Measurements from ENCODE around the gene PDXDC1. TPM values are rescaled to one million over a fixed set of nuclear protein-coding genes. Genes with fewer than 3 reads are reported as not detected.
"Not testable (repeated sequence)": the region's sequence is repeated elsewhere in the genome, so short reads cannot be mapped to it uniquely, and the experiment has no call there.

The PDXDC1 gene
- total RNA-seq, 4 donors from 2014 or later = 70.0 to 92.2 (median 87.6) TPM

GRCh38 chr16:15046692-15047376, 72.0 kb downstream of the PDXDC1 start:
- Histone ChIP-seq H3K4me1 (peaks cover 0 to 10% (median 0%) of the 10 kb centered on the region in 3 donors), H3K27ac (no peak overlapping the region), H3K9me3 (no peaks in the 10 kb centered on the region), H3K4me3 (no peak overlapping the region), H3K27me3 (no peaks in the 10 kb centered on the region), H3K36me3 (peaks cover 0 to 38% of the 10 kb centered on the region in 2 donors)
- 92% methylated on average over 11 to 19 of the region's 21 CpGs for WGBS, 2 donors (ENCODE audit: low coverage in 1 of 2)
- TF ChIP-seq CTCF (IDR thresholded peaks at IDR 0.05) (no peak), POLR2AphosphoS5 (IDR thresholded peaks at IDR 0.05) (no peak), EP300 (IDR thresholded peaks at IDR 0.05) (no peak), POLR2A (IDR thresholded peaks at IDR 0.05) (no peak)
- ATAC-seq = no peak

- no peak for ATAC-seq
- WGBS, 2 donors (ENCODE audit: low coverage in 1 of 2) = 79 to 93% methylated on average over 1 to 3 of the region's 3 CpGs
- no peak overlapping the region for H3K27ac ChIP-seq
Measured at GRCh38 chr16:15049581-15050180, 74.9 kb downstream of the PDXDC1 start.

GRCh38 chr16:15050440-15050839, 75.6 kb downstream of the PDXDC1 start:
- 86% methylated on average over 1 of the region's 1 CpG; no CpG with 5 or more reads in 1 of the 2 donors for WGBS, 2 donors (ENCODE audit: low coverage in 1 of 2)
- H3K4me3 ChIP-seq, H3K27me3 ChIP-seq, H3K9me3 ChIP-seq, ATAC-seq, H3K27ac ChIP-seq: not testable (repeated sequence)
- H3K4me1 ChIP-seq = peaks cover 0 to 33% (median 4%) of the 10 kb centered on the region in 3 donors
- peaks cover 0 to 26% of the 10 kb centered on the region in 2 donors for H3K36me3 ChIP-seq

More at GRCh38 chr16:15049581-15050180, 74.9 kb downstream of the PDXDC1 start:
- no peaks in the 10 kb centered on the region for H3K9me3 ChIP-seq
- no peaks in the 10 kb centered on the region for H3K27me3 ChIP-seq
- H3K36me3 ChIP-seq = peaks cover 0 to 27% of the 10 kb centered on the region in 2 donors
- H3K4me1 ChIP-seq = peaks cover 0 to 26% (median 4%) of the 10 kb centered on the region in 3 donors
- no peak for TF ChIP-seq POLR2A (IDR thresholded peaks at IDR 0.05)
- TF ChIP-seq EP300 (IDR thresholded peaks at IDR 0.05) = no peak
- TF ChIP-seq CTCF (IDR thresholded peaks at IDR 0.05) = no peak
- TF ChIP-seq POLR2AphosphoS5 (IDR thresholded peaks at IDR 0.05) = no peak
- no peak overlapping the region for H3K4me3 ChIP-seq

GRCh38 chr16:15051387-15051951, 76.6 kb downstream of the PDXDC1 start:
- no peak overlapping the region for H3K27ac ChIP-seq
- TF ChIP-seq EP300 (IDR thresholded peaks at IDR 0.05) (no peak), POLR2A (IDR thresholded peaks at IDR 0.05) (no peak), CTCF (IDR thresholded peaks at IDR 0.05) (no peak), POLR2AphosphoS5 (IDR thresholded peaks at IDR 0.05) (no peak)
- peaks cover 0 to 15% of the 10 kb centered on the region in 2 donors for H3K36me3 ChIP-seq
- no peak for ATAC-seq
- peaks cover 0 to 38% (median 6%) of the 10 kb centered on the region in 3 donors for H3K4me1 ChIP-seq
- 91 to 97% methylated on average over 4 to 9 of the region's 9 CpGs for WGBS, 2 donors (ENCODE audit: low coverage in 1 of 2)
- H3K4me3 ChIP-seq = no peak overlapping the region
- no peaks in the 10 kb centered on the region for H3K9me3 ChIP-seq
- H3K27me3 ChIP-seq = no peaks in the 10 kb centered on the region

GRCh38 chr16:15052747-15053476, 78.1 kb downstream of the PDXDC1 start:
- H3K9me3 ChIP-seq = no peaks in the 10 kb centered on the region
- H3K27ac ChIP-seq = peak overlapping the region in 2 of 4 donors; percentile 6 to 19
- peaks cover 0 to under 1% of the 10 kb centered on the region in 2 donors for H3K36me3 ChIP-seq
- no peak for TF ChIP-seq CTCF (IDR thresholded peaks at IDR 0.05)
- TF ChIP-seq EP300 (IDR thresholded peaks at IDR 0.05) = no peak
- TF ChIP-seq POLR2A (IDR thresholded peaks at IDR 0.05) = no peak
- no peaks in the 10 kb centered on the region for H3K27me3 ChIP-seq
- WGBS, 2 donors (ENCODE audit: low coverage in 1 of 2) = 82 to 87% methylated on average over 3 to 10 of the region's 10 CpGs
- peaks cover 0 to 40% (median 7%) of the 10 kb centered on the region in 3 donors for H3K4me1 ChIP-seq
- no peak overlapping the region for H3K4me3 ChIP-seq
- ATAC-seq = no peak

Data from gastroesophageal sphincter (tissue), 4 donors.